Ovary (tissue), 3 donors: ENCODE data around the gene ARHGAP40.

Source experiments
- EP300 ChIP-seq: sonication (generic); formaldehyde crosslinking; IDR thresholded peaks from one replicate; pipeline ENCODE4 v1.6.1; 2017; ENCODE audit warnings: antibody characterized with exemption
- POLR2A ChIP-seq: fragments of 450-650 bp; IDR thresholded peaks from one replicate; pipeline ENCODE4 v1.6.1; 2017; ENCODE audit warnings: antibody characterized with exemption, mild to moderate bottlenecking, moderate library complexity
- TF ChIP-seq, protein P1 (sequence below), 3 donors: fragments of 450-650 bp in 2 of 3; fragments of 200-600 bp in 1 of 3; IDR thresholded peaks; one replicate each; pipeline versions ENCODE4 v1.5.1 to v1.8.0; 2016 to 2022; ENCODE audit warnings: antibody characterized with exemption in 3 of 3, mild to moderate bottlenecking in 1 of 3
- donor health status: DM: no; HTN: no; CAD: no.

DNA sequence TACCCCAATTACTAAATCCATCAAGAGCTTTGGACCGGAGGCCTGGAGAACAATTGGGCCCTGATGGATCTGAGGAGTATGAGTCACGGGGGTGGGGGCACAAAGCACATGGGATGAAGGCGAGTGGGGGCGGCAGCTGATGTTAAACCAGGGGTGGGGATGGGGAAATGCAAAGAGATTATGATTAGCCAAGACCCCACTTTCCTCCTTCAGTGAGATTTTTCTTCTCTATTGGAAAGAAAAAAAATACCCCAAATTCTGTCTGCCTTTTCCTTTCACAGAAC, 57.9 kb downstream of the ARHGAP40 start:
- TF ChIP-seq, protein P1, sequence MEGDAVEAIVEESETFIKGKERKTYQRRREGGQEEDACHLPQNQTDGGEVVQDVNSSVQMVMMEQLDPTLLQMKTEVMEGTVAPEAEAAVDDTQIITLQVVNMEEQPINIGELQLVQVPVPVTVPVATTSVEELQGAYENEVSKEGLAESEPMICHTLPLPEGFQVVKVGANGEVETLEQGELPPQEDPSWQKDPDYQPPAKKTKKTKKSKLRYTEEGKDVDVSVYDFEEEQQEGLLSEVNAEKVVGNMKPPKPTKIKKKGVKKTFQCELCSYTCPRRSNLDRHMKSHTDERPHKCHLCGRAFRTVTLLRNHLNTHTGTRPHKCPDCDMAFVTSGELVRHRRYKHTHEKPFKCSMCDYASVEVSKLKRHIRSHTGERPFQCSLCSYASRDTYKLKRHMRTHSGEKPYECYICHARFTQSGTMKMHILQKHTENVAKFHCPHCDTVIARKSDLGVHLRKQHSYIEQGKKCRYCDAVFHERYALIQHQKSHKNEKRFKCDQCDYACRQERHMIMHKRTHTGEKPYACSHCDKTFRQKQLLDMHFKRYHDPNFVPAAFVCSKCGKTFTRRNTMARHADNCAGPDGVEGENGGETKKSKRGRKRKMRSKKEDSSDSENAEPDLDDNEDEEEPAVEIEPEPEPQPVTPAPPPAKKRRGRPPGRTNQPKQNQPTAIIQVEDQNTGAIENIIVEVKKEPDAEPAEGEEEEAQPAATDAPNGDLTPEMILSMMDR (IDR thresholded peaks at IDR 0.05): no peak
- no peak for TF ChIP-seq POLR2A
- TF ChIP-seq EP300: no peak
